ENCODE results near the gene FOXP1. TPM values are rescaled to one million over a fixed set of nuclear protein-coding genes. Genes with fewer than 3 reads are reported as not detected.

The FOXP1 gene
- total RNA-seq = 63.0 and 92.2 TPM in 2 replicates

DNA sequence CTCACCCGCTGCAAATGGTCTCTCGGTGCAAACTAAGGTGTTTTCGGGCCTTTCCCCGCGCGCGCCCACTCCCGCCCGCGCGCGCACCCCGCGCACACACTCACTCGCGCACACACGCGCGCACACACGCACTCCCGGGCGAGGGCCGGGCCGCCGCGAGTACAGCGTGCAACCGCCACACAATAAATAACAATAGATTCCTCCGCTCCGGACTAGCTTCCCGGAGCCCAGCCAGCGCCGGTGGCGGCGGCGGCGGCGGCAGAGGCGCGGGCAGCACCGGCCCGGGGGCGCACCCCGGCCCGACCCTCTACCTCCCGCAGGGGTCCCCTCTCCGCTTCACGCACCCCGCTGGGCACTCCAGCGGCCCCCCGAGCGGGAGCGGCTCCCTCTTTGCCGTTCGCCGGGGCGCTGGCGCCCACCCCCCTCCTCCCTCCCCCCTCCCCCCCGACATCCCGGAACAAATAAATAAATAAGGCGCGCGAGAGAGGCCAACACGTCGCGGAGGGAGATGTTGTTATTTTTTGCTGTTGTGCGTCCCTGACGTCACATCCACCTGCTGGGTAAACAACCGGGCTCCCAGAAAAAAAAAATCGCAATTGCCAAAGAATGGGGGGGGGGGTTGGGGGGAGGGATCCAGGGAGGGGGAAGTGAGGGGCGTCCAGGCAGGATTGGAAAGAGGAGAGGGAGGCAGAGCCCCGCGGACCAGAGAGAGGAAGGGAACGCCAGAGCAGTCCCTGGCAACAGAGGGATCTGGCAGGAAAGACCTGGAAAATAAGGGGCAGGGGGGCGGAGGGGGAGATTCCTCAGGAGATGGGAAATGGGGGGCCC is at the start of gene FOXP1:
Gene FOXP1 (minus strand): TSS at position 163 of the 828 bp plus-strand sequence. CDS start 385,347 bp downstream, outside the sequence.

Other genes starting within 250 kb of the FOXP1 start
- 0.63 and 1.1 TPM in 2 replicates for gene EIF4E3, start 141.7 kb upstream of the FOXP1 start, total RNA-seq
- gene GPR27, start 170.1 kb upstream of the FOXP1 start, total RNA-seq = not detected in 2 replicates
- gene PROK2, start 201.4 kb upstream of the FOXP1 start, total RNA-seq = not detected in 2 replicates